G401.6 (cell line): ENCODE results near the gene TAF11L3.
"Not testable (repeated sequence)": the region's sequence is repeated elsewhere in the genome, so short reads cannot be mapped to it uniquely, and the experiment has no call there.

Experiments used
- FAIRE-seq: peaks from 2 replicates; lab custom pipeline; 2012; peaks lifted over from hg19 to GRCh38; lab: Jason Lieb, UNC

Gene TAF11L3

GRCh38 chr5:17518067-17518466 lies at the start of gene TAF11L3:
TAF11L3 (plus strand) TSS chr5:17518367.
- FAIRE-seq: not testable (repeated sequence)

DNA sequence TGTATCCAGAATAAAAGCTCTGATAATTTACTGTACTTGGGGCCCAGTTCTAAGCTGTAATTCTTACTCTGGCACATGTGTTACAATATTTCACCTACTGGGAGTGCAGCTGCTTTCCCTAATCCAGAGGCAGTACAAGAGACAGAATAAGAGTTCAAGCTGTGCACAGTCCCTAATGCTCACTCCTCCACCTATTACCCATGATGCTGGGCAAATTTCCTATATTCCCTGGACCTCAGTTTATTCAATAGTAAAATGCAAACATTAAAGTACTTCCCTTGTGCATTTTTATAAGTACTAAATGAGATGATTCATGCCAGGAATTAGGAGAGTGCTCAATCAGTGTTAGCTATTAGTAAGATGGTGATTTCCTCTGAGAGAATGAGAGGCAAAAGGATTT lies 48.1 kb upstream of the TAF11L3 start:
- FAIRE-seq: no peak

DNA sequence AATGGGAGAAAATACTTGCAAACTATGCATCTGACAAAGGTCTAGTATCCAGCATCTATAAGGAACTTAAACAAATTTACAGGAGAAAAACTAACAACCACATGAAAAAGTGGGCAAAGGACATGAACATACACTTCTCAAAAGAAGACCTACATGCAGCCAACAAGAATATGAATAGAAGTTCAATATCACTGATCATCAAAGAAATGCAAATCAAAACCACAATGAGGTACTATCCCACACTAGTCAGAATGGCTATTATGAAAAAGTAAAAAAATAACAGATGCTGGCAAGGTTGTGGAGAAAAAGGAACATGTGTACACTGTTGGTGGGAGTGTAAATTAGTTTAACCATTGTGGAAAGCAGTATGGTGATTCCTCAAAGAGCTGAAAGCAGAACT lies 43.1 kb upstream of the TAF11L3 start:
- not testable (repeated sequence) for FAIRE-seq

- FAIRE-seq: no peak
Measured at GRCh38 chr5:17477043-17477442, 41.1 kb upstream of the TAF11L3 start.

- FAIRE-seq: no peak
Measured at GRCh38 chr5:17477573-17478265, 40.4 kb upstream of the TAF11L3 start.

- FAIRE-seq: no peak
Measured at GRCh38 chr5:17481378-17481777, 36.8 kb upstream of the TAF11L3 start.

DNA sequence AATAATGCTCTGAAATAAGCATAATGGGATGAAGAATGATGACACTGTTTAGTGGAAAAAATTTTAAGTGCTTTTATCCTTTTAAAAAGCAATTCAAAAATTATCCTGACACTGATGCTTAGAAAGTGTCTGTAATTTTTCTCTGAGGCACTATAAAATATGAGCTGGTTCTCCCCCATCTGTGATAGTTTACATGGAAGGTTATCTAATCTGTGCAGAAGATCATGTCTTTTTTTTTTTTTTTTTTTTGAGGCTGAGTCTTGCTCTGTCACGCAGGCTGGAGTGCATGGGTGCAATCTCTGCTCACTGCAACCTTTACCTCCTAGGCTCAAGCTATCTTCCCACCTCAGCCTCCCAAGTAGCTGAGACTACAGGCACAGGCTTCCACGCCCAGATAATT lies 35.4 kb upstream of the TAF11L3 start:
- FAIRE-seq: no peak

DNA sequence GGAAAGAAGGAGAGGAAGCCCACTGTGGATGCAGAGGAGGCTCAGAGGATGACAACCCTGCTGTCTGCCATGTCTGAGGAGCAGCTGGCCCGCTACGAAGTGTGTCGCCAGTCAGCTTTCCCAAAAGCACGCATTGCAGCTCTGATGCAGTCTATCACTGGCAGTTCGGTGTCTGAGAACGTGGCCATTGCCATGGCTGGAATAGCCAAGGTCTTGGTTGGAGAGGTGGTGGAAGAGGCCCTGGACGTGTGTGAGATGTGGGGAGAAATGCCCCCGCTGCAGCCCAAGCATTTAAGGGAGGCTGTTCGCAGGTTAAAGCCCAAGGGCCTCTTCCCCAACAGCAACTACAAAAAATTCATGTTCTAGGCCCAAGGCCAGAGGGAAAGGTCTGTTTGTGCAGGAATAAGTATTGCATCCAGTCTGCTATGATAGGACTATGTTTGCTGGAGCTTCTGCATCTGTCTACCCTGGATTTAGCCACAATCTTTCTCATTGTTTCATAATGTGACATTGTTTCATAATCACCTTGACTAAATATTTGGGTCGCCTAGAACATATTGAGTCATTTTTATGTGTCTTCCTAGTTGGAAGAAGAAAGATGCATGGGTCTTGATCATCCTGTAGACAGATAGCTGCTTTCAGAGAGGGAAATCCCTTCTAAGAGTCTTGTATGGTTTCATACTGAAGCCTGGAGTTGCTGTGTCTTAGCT lies 31.5 kb upstream of the TAF11L3 start:
- FAIRE-seq: not testable (repeated sequence)

DNA sequence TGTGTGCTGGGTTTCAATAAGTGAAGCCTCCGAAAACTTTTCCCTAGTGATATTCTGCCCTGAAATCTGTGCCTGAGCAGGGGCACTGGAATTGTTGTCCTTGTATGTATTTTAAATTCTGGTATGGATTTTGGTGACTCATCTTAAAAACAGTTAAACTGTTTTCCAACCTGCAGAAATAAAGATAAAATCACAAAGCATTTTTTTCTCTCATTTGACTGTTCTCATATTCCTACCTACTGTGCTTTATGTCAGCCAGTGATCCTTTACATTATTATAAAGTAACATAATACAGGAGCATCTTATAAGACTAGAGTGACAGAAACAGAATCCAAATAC lies 31.0 kb upstream of the TAF11L3 start:
- no peak for FAIRE-seq

GRCh38 chr5:17491257-17491656 lies 26.9 kb upstream of the TAF11L3 start:
- FAIRE-seq: not testable (repeated sequence)

DNA sequence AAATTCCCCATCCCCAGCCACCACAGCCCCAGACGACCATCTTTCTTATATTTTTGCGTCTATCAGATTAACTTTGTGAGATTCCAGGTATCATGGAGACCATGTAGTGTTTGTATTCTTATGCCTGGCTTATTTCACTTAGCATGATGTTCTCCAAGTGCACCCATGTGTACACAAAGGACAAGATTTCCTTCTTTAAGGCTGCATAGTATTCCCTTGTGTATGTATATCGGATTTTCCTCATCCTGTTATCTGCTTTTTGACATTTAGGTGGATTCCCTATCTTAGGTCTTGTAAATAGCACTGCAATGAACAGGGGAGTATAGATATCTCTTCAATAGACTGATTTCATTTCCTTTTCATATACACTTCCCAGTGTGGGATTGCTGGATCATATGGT lies 25.4 kb upstream of the TAF11L3 start:
- FAIRE-seq: no peak

DNA sequence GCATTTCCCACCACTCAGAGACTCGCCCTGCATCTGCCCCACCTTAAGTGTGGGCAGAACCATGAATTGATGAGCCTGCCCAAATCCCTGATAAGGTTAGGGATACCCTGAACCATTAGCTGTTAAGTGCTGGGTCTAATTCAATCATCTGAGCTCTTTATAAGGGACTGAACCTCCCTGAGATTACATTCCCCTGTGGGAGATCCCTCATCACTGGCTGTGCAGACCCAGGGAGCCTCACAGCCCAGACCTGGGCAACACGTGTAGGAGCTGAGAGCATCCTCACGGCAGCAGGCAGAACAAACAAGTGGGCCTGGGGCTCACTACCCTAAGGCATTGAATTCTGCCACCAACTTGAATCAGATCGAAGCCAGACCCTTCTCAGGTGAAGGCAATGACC lies 20.7 kb upstream of the TAF11L3 start:
- FAIRE-seq: no peak

- FAIRE-seq: not testable (repeated sequence)
Measured at GRCh38 chr5:17497931-17498330, 20.2 kb upstream of the TAF11L3 start, which contains the start of gene TAF11L2. TAF11L2 (plus strand) TSS chr5:17498231.

DNA sequence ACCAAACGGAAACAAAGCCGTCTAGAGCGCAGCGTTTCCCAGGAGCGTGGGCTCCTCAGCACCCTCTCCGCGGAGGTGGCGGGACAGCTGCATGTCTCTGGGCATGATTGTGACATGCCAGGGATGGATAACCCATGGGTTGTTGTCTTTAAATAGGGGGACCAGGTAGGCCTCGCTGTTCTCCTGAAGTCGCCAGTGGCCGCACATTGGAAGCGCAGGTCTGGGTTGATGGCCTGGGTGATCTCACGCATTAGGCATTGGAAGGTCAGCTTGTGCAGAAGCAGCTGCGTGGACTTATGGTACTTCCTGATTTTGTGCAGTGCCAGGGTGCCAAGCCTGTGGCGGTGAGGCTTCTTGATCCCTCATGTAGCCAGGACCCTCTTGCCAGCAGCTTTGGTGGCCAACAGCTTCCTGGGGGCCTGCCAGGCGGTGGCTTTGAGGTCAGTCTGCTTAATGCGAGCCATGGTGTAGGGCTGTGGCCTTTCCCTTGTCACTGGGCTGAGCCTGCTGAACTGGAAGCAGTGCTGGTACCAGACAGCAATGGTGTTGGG lies 6.3 kb upstream of the TAF11L3 start:
- FAIRE-seq: no peak

- not testable (repeated sequence) for FAIRE-seq
Measured at GRCh38 chr5:17517526-17517925, 641 bp upstream of the TAF11L3 start.

GRCh38 chr5:17519508-17519907 lies 1.3 kb downstream of the TAF11L3 start:
- FAIRE-seq: not testable (repeated sequence)

- FAIRE-seq: not testable (repeated sequence)
Measured at GRCh38 chr5:17521501-17521900, 3.3 kb downstream of the TAF11L3 start, which contains the start of gene TAF11L4. TAF11L4 (plus strand) TSS chr5:17521801.

DNA sequence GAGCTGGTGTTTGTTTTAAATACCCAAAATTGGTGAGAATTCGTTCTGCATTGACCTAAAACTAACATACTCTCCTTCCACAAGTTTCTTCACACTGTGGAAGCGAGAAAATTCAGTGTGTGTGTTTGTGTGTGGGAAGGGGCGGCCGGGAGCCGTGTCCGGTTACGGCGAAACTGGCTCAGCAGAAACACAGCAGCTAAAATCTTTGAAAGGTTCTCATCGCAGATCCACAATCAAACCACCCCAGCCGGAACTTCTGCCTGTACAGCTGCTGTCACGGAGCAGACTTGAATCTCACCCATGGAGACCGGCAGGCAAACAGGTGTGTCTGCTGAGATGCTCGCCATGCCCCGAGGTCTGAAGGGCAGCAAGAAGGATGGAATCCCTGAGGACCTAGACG lies 6.8 kb downstream of the TAF11L3 start, which contains the start of gene TAF11L5:
TAF11L5 (plus strand) TSS at position 301 of the 400 bp plus-strand sequence.
- not testable (repeated sequence) for FAIRE-seq

DNA sequence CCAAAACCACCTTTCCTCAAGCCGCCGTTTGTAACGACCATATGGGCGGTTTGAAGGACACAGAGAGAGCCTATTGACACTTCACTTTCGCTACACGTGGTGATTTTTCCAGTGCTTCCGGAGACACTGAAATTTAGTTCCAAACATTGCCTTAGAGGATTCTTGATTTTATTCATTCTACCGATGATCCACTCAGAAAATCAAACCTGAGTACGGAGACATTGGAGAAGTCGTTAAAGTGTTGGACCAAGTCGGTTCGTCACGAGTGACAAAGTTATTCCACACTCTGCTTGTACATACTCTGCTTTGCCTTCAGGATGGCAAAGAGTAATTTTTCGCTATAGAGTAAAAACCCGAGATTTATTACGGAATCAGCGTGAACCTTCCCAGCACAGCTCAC lies 8.3 kb downstream of the TAF11L3 start:
- not testable (repeated sequence) for FAIRE-seq

DNA sequence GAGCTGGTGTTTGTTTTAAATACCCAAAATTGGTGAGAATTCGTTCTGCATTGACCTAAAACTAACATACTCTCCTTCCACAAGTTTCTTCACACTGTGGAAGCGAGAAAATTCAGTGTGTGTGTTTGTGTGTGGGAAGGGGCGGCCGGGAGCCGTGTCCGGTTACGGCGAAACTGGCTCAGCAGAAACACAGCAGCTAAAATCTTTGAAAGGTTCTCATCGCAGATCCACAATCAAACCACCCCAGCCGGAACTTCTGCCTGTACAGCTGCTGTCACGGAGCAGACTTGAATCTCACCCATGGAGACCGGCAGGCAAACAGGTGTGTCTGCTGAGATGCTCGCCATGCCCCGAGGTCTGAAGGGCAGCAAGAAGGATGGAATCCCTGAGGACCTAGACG lies 10.2 kb downstream of the TAF11L3 start, which contains the start of gene TAF11L6:
TAF11L6 (plus strand) TSS at position 301 of the 400 bp plus-strand sequence.
- not testable (repeated sequence) for FAIRE-seq
